Stimulated activated CD8-positive, alpha-beta memory T cell treated with anti-CD3 and anti-CD28 coated beads, Interleukin-12 subunit alpha, Interleukin-12 subunit beta, amount 100 ng/mL, for 24 hours (primary cell): ENCODE results near the gene UCK2.
"Not testable (repeated sequence)": the region's sequence is repeated elsewhere in the genome, so short reads cannot be mapped to it uniquely, and the experiment has no call there.

Experiments used
- DNase-seq: peaks from one replicate; pipeline ENCODE4 v3.0.0-alpha.2; 2020; ENCODE audit errors: extremely low read depth

UCK2 gene

GRCh38 chr1:165827268-165828102 is at the start of gene UCK2:
UCK2 (plus strand) TSS chr1:165827614; CDS start chr1:165827834, 220 bp downstream.
- DNase-seq: peak; percentile 40

GRCh38 chr1:165778197-165778596 is 49.2 kb upstream of the UCK2 start:
- DNase-seq: not testable (repeated sequence)

GRCh38 chr1:165783519-165783918 is 43.9 kb upstream of the UCK2 start:
- DNase-seq: not testable (repeated sequence)

- DNase-seq: no peak
Measured at GRCh38 chr1:165787741-165788140, 39.7 kb upstream of the UCK2 start.

GRCh38 chr1:165793951-165794350 is 33.5 kb upstream of the UCK2 start:
- DNase-seq: no peak

- no peak for DNase-seq
Measured at GRCh38 chr1:165795894-165796293, 31.5 kb upstream of the UCK2 start.

GRCh38 chr1:165799387-165799786 is 28.0 kb upstream of the UCK2 start:
- no peak for DNase-seq

GRCh38 chr1:165804513-165804912 is 22.9 kb upstream of the UCK2 start:
- DNase-seq: not testable (repeated sequence)

GRCh38 chr1:165807613-165808012 is 19.8 kb upstream of the UCK2 start:
- DNase-seq: no peak

GRCh38 chr1:165815725-165816124 is 11.7 kb upstream of the UCK2 start:
- no peak for DNase-seq

- no peak for DNase-seq
Measured at GRCh38 chr1:165816157-165816556, 11.3 kb upstream of the UCK2 start.

GRCh38 chr1:165816826-165817497 is 10.5 kb upstream of the UCK2 start:
- no peak for DNase-seq

GRCh38 chr1:165823552-165824268 is 3.7 kb upstream of the UCK2 start:
- no peak for DNase-seq

- no peak for DNase-seq
Measured at GRCh38 chr1:165824269-165824643, 3.2 kb upstream of the UCK2 start.

GRCh38 chr1:165826565-165827267 is 698 bp upstream of the UCK2 start:
- DNase-seq: no peak

- DNase-seq: peak; percentile 21
Measured at GRCh38 chr1:165828103-165828668, 772 bp downstream of the UCK2 start.

GRCh38 chr1:165828669-165829329 is 1.4 kb downstream of the UCK2 start:
- DNase-seq: no peak

- no peak for DNase-seq
Measured at GRCh38 chr1:165829888-165830287, 2.5 kb downstream of the UCK2 start.

GRCh38 chr1:165831146-165831545 is 3.7 kb downstream of the UCK2 start:
- DNase-seq: no peak

GRCh38 chr1:165832902-165833301 is 5.5 kb downstream of the UCK2 start:
- DNase-seq: no peak

GRCh38 chr1:165833358-165833757 is 5.9 kb downstream of the UCK2 start:
- DNase-seq: no peak
